GM12872 (cell line): ENCODE measurements around the gene LIPE.

ENCODE experiments used
- TF ChIP-seq, protein P1 (sequence below): IDR thresholded peaks from 3 replicates; pipeline ENCODE4 v1.5.1; 2011; ENCODE audit warnings: low read depth, mild to moderate bottlenecking, low read length, moderate library complexity; ENCODE audit not compliant: insufficient read depth

The LIPE gene

DNA sequence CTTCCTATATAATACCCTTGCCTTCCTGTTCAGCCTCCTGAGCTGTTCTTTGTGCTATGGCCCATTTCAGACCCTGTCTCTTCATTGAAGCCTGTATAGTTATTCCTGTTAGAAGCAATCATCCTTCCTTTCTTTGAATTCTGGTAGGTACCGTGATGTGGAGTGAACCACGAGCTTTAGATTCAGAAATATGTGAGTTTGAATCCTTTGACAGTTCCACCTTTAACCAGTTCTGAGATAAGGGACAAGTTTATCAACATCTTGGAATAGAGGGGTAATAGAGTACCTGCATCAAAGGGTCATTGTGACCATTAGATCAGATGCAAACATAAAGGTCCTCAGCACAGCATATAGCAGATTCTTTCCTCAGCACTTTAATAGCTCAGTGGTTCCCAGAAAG, 27.9 kb upstream of the LIPE start:
- TF ChIP-seq, protein P1, sequence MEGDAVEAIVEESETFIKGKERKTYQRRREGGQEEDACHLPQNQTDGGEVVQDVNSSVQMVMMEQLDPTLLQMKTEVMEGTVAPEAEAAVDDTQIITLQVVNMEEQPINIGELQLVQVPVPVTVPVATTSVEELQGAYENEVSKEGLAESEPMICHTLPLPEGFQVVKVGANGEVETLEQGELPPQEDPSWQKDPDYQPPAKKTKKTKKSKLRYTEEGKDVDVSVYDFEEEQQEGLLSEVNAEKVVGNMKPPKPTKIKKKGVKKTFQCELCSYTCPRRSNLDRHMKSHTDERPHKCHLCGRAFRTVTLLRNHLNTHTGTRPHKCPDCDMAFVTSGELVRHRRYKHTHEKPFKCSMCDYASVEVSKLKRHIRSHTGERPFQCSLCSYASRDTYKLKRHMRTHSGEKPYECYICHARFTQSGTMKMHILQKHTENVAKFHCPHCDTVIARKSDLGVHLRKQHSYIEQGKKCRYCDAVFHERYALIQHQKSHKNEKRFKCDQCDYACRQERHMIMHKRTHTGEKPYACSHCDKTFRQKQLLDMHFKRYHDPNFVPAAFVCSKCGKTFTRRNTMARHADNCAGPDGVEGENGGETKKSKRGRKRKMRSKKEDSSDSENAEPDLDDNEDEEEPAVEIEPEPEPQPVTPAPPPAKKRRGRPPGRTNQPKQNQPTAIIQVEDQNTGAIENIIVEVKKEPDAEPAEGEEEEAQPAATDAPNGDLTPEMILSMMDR = no peak

DNA sequence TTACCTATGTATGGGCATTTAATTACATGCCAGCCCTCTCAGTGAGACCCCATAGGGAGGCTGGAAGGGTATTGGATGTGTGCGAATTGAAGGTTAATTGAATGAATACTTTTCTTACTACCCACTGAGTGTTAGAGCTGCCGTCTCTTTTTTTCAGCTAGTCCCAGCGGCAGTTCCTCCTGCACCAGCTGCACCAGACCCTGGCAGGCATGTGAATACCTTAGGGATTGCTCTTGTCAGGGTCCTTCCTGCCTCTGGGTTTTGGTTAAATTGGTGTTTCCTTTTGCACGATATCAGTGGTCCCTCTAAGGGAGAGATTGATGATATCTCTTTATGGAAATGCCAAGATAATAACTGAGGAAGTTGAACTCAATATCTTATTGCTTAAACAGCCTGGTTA, 25.4 kb upstream of the LIPE start:
- TF ChIP-seq, protein P1 = no peak

GRCh38 chr19:42450314-42450934, 23.2 kb upstream of the LIPE start:
- TF ChIP-seq, protein P1 = peak; percentile 82

DNA sequence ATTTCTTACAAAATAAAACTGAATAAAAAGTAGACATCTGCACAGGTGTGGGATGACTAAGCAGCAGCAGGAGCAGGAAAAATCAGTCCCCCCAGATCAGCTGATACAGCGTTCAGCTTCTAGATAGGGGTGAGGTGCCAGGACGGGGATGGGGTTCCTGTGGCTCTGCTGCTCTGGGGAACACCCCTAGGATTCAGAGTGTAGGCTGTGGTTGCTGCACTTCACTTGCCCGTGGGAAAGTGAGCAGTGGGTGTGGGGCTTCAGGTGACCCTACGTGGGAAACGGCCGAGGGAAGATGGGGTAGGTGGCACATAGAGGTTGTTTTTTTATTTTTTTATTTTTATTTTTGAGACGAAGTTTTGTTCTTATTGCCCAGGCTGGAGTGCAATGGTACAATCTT, 18.8 kb upstream of the LIPE start:
- TF ChIP-seq, protein P1 = no peak

DNA sequence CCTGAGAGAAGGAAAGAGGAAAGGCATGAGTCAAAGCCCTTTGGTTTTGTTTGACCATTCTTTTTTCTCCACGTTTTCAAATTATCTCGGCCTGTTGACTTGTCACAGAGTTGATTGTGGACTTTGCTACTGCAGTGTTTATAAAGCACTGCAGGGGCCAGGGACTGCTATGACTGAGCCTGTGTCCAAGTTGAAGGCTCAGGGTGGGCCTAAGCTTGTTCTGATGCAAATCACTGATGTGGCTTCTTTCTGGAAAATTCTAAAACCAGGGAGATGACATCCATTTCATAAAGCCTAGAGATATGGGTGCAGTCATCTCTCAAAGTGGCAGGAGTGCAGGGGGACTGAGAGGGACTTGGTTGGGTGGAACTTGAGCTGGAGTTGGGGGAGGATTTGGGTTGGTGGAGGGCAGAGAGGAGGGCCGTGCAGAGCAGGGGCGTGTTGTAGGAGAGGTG, 16.8 kb upstream of the LIPE start:
- TF ChIP-seq, protein P1 = no peak

DNA sequence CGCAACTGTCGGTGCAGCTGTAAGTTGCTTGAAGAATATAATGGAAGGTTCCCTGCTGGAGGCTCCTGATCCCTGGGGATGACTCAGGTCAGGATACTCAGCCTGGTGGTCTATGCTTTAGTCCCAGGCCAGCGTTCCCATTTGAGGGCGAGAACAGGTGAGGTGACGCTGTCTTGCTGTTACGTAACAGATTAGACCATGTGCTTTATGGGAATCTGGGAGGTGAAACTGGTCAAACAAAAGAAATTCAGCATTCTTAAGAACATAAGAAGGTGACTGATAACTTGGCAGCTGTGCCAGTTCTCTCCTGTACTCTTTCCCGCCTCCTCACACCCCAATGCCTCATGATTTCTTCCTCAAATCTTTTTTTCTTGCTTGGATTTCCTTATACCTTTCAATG, 15.6 kb upstream of the LIPE start, which contains the start of gene CXCL17:
Gene CXCL17, minus strand, starts transcription at position 114 of the 400 bp plus-strand sequence. CDS start 114 bp downstream, outside the sequence.
- TF ChIP-seq, protein P1 = no peak

DNA sequence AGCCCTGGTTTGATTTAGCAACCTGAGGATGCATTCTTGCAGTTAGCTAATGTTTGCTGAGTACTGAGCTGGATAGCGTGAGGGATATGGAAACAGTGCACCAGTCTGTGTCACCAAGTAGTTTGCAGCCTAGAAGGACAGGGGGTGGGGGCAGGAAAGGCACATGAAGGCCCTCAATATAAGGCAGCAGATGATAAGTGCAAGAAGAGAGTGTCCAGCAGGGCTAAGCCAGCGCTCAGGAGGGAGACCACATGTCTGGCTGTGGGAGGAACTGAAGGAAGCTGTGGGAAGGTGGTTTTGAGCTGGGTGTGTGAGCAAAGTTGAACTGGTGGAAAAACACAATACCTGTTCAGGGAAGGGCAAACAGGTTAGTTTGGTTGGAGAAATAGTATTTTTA, 13.9 kb upstream of the LIPE start:
- TF ChIP-seq, protein P1 = no peak
